Peyer's patch (tissue), 4 donors: Measurements from ENCODE around the gene SH3BP5L. TPM values are rescaled to one million over a fixed set of nuclear protein-coding genes. Genes with fewer than 3 reads are reported as not detected.

Source experiments
- DNase-seq, 3 donors: peaks; one replicate each; pipeline ENCODE4 v3.0.0-alpha.2; 2017 to 2019
- H3K27ac ChIP-seq, 4 donors: fragments of 200-600 bp; sonication (generic); one replicate each; pipeline ENCODE4 v1.5.1; 2016 to 2019
- H3K27me3 ChIP-seq, 2 donors: fragments of 200-600 bp; sonication (generic); one replicate each; pipeline ENCODE4 v1.5.1; 2019
- H3K36me3 ChIP-seq, 3 donors: fragments of 200-600 bp; sonication (generic); one replicate each; pipeline ENCODE4 v1.5.1; 2016 to 2019
- H3K4me1 ChIP-seq, 4 donors: fragments of 200-600 bp; sonication (generic); one replicate each; pipeline ENCODE4 v1.5.1; 2016 to 2019
- H3K4me3 ChIP-seq, 4 donors: fragments of 200-600 bp; sonication (generic); 1 replicate in 3 of 4; 2 replicates in 1 of 4; pipeline ENCODE4 v1.5.1; 2016 to 2019; ENCODE audit warnings: mild to moderate bottlenecking in 1 of 4
- H3K9me3 ChIP-seq, 4 donors: fragments of 200-600 bp; sonication (generic); one replicate each; pipeline ENCODE4 v1.5.1; 2016 to 2019; ENCODE audit warnings: mild to moderate bottlenecking in 1 of 4
- POLR2A ChIP-seq, 2 donors: fragments of 450-650 bp; IDR thresholded peaks; one replicate each; pipeline ENCODE4 v1.5.1; 2017; ENCODE audit warnings: antibody characterized with exemption in 2 of 2, mild to moderate bottlenecking in 2 of 2, moderate library complexity in 2 of 2
- total RNA-seq, 4 donors: library from RNA; depleted of rRNA; stranded (reverse); fragments of >200 nt; gene quantifications; one replicate each; pipeline ENCODE4 v1.1.0, GENCODE V29; 2016
- TF ChIP-seq, protein P1 (sequence below), 6 experiments: fragments of 450-650 bp in 4 of 6; fragments of 200-600 bp in 2 of 6; sonication (generic) in 1 of 6; IDR thresholded peaks; one replicate each; pipeline ENCODE4 v1.5.1; 2017 to 2019; ENCODE audit warnings: antibody characterized with exemption in 6 of 6, mild to moderate bottlenecking in 3 of 6, moderate library complexity in 1 of 6

SH3BP5L gene
- total RNA-seq, 4 donors from 2014 or later = 19.0 to 60.6 (median 51.5) TPM

DNA sequence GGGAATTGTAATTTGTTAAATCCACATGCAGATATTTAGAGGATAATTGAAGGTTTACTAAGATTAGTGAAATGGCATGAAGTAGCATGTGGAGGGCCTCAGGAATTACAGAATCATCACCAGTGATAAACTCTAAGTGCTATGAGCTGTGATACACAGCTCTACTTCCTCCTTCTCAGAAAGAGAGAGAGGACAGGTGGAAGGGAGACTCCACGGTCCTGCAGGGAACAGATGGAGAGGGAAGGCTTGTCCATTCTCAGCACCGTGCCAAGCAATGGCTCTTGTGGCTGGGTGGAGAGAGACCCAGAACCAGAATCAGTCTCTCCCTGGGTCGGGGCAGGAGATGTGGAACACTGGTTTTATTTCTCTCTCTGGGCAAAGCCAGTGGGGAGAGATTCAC is 42.3 kb downstream of the SH3BP5L start:
- TF ChIP-seq, protein P1, sequence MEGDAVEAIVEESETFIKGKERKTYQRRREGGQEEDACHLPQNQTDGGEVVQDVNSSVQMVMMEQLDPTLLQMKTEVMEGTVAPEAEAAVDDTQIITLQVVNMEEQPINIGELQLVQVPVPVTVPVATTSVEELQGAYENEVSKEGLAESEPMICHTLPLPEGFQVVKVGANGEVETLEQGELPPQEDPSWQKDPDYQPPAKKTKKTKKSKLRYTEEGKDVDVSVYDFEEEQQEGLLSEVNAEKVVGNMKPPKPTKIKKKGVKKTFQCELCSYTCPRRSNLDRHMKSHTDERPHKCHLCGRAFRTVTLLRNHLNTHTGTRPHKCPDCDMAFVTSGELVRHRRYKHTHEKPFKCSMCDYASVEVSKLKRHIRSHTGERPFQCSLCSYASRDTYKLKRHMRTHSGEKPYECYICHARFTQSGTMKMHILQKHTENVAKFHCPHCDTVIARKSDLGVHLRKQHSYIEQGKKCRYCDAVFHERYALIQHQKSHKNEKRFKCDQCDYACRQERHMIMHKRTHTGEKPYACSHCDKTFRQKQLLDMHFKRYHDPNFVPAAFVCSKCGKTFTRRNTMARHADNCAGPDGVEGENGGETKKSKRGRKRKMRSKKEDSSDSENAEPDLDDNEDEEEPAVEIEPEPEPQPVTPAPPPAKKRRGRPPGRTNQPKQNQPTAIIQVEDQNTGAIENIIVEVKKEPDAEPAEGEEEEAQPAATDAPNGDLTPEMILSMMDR (IDR thresholded peaks at IDR 0.05) = no peak
- no peak for TF ChIP-seq POLR2A (IDR thresholded peaks at IDR 0.05)

DNA sequence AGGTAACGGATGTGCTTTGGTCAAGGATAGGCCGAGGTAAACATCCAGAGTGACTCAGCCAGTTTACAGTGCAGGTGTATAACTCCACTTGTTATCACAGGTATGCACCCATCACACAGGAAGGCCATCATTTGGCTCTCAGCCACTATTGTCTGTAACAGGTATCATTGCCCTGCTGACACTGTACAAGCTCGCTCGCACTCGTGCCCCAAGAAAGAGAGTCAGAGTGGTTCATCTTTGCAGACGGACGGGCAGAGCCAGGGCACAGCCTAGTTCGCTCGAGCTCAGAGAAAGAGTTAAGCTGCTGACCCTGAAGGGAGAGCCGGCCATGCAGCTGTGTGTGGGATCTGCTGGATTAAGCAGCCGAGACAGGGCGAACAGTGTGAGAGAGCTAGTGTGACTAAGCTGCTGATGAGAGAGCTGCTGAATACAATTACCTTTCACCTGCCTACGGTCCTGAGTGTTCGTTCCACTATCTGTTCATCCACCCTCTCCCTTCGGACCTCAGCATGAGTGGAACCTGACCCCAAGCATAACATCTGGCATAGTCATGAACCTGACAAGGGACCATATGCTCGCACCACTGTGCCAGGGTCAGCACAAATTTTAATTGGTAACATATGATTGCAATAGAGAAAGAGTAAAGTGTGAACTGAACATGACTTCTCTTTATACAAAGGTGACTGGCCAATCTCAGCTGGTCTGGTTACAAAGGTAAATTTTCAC is 43.1 kb downstream of the SH3BP5L start:
- TF ChIP-seq, protein P1 (IDR thresholded peaks at IDR 0.05) = no peak
- TF ChIP-seq POLR2A (IDR thresholded peaks at IDR 0.05) = no peak
- Histone ChIP-seq H3K4me3 (peak overlapping the region in 1 of 4 donors; percentile 14), H3K9me3 (no peaks in the 10 kb centered on the region), H3K36me3 (no peaks in the 10 kb centered on the region), H3K27ac (peak overlapping the region in 2 of 4 donors; percentile 78 to 84), H3K4me1 (peaks cover 0 to 34% (median 5%) of the 10 kb centered on the region in 4 donors), H3K27me3 (no peaks in the 10 kb centered on the region)
- peak in 2 of 3 donors; percentile 71 to 79 for DNase-seq

More for the DNA sequence above, 42.3 kb downstream of the SH3BP5L start:
- DNase-seq = no peak
- Histone ChIP-seq H3K27ac (peak overlapping the region in 2 of 4 donors; percentile 78 to 84), H3K27me3 (no peaks in the 10 kb centered on the region), H3K4me3 (no peak overlapping the region), H3K9me3 (no peaks in the 10 kb centered on the region), H3K36me3 (no peaks in the 10 kb centered on the region), H3K4me1 (peaks cover 0 to 34% (median 6%) of the 10 kb centered on the region in 4 donors)

DNA sequence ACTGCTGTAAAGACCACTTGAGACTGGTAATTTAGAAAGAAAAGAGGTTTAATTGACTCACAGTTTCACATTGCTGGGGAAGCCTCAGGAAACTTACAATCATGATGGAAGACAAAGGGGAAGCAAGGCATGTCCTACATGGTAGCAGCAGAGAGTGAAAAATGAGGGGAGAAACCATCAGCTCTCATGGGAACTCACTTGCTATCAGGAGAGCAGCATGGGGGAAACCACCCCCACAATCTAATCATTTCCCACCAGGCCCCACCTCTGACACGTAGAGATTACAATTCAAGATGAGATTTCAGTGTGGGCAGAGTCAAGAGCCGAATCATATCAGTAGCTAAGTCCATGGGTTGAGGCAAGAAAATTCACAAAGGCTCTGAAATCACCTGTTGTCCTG is 46.4 kb downstream of the SH3BP5L start:
- TF ChIP-seq POLR2A (IDR thresholded peaks at IDR 0.05) = no peak
- TF ChIP-seq, protein P1 (IDR thresholded peaks at IDR 0.05) = no peak
- Histone ChIP-seq H3K36me3 (no peaks in the 10 kb centered on the region), H3K4me1 (peaks cover 0 to 34% (median 7%) of the 10 kb centered on the region in 4 donors), H3K27ac (no peak overlapping the region), H3K9me3 (no peaks in the 10 kb centered on the region), H3K27me3 (no peaks in the 10 kb centered on the region), H3K4me3 (no peak overlapping the region)
- no peak for DNase-seq

DNA sequence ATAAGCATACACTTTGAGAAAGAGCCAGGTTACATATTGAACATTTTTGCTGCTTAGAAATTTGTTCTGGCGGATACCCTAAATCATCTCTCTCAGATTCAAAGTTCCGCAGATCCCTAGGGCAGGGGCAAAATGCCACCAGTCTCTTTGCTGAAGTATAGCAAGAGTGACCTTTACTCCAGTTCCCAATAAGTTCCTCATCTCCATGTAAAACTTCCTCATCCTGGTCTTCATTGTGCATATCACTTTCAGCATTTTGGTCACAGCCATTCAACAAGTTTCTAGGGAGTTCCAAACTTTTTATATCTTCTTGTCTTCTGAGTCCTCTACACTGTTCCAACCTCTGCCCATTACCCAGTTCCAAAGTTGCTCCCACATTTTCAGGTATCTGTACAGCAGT is 46.8 kb downstream of the SH3BP5L start:
- H3K27ac ChIP-seq = peak overlapping the region in 1 of 4 donors; percentile 76
- no peaks in the 10 kb centered on the region for H3K27me3 ChIP-seq
- DNase-seq = no peak
- H3K9me3 ChIP-seq = no peaks in the 10 kb centered on the region
- TF ChIP-seq, protein P1 (IDR thresholded peaks at IDR 0.05) = no peak
- no peak for TF ChIP-seq POLR2A (IDR thresholded peaks at IDR 0.05)
- H3K36me3 ChIP-seq = no peaks in the 10 kb centered on the region
- H3K4me3 ChIP-seq = no peak overlapping the region
- peaks cover 0 to 32% (median 7%) of the 10 kb centered on the region in 4 donors for H3K4me1 ChIP-seq

DNA sequence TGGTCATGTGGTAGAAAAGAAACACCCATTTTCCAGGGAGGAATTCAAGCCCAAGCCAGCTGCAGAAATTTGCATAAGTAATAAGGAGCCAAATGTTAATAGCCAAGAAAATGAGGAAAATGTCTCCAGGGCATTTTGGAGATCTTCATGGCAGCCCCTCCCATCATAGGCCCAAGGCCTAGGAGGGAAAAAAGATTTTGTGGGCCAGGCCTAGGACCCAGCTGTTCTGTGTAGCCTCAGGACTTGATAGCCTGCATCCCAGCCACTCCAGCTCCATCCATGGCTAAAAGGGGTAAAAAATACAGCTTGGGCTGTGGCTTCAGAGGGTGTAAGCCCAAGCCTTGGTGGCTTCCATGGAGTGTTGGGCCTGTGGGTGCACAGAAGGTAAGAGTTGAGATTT is 48.7 kb downstream of the SH3BP5L start:
- peak overlapping the region in 1 of 4 donors; percentile 76 for H3K27ac ChIP-seq
- no peak for TF ChIP-seq POLR2A (IDR thresholded peaks at IDR 0.05)
- TF ChIP-seq, protein P1 (IDR thresholded peaks at IDR 0.05) = no peak

More for the DNA sequence above, 48.7 kb downstream of the SH3BP5L start:
- Histone ChIP-seq H3K9me3 (no peaks in the 10 kb centered on the region), H3K27me3 (no peaks in the 10 kb centered on the region), H3K36me3 (no peaks in the 10 kb centered on the region), H3K4me3 (no peak overlapping the region), H3K4me1 (peaks cover 0 to 22% (median 6%) of the 10 kb centered on the region in 4 donors)
- no peak for DNase-seq
